Uterus (tissue), 2 donors: ENCODE data around the gene TSPAN18.

Source experiments
- POLR2A ChIP-seq, 2 donors: fragments of 450-650 bp; IDR thresholded peaks; one replicate each; pipeline ENCODE4 v1.6.1; 2016; ENCODE audit warnings: antibody characterized with exemption in 2 of 2, mild to moderate bottlenecking in 1 of 2, moderate library complexity in 1 of 2
- TF ChIP-seq, protein P1 (sequence below), 4 experiments: fragments of 200-600 bp in 2 of 4; fragments of 450-650 bp in 2 of 4; sonication (generic) in 2 of 4; IDR thresholded peaks; one replicate each; pipeline ENCODE4 v1.5.1; 2016 to 2019; ENCODE audit warnings: antibody characterized with exemption in 4 of 4, mild to moderate bottlenecking in 2 of 4, moderate library complexity in 1 of 4

GRCh38 chr11:44858796-44859527, 132.2 kb downstream of the TSPAN18 start:
- TF ChIP-seq, protein P1, sequence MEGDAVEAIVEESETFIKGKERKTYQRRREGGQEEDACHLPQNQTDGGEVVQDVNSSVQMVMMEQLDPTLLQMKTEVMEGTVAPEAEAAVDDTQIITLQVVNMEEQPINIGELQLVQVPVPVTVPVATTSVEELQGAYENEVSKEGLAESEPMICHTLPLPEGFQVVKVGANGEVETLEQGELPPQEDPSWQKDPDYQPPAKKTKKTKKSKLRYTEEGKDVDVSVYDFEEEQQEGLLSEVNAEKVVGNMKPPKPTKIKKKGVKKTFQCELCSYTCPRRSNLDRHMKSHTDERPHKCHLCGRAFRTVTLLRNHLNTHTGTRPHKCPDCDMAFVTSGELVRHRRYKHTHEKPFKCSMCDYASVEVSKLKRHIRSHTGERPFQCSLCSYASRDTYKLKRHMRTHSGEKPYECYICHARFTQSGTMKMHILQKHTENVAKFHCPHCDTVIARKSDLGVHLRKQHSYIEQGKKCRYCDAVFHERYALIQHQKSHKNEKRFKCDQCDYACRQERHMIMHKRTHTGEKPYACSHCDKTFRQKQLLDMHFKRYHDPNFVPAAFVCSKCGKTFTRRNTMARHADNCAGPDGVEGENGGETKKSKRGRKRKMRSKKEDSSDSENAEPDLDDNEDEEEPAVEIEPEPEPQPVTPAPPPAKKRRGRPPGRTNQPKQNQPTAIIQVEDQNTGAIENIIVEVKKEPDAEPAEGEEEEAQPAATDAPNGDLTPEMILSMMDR (IDR thresholded peaks at IDR 0.05) = no peak
- no peak for TF ChIP-seq POLR2A (IDR thresholded peaks at IDR 0.05)
